ENCODE results near the gene ACSS3. TPM values are rescaled to one million over a fixed set of nuclear protein-coding genes. Genes with fewer than 3 reads are reported as not detected.

Gene ACSS3
- total and polyA plus RNA-seq, 10 of the 15 experiments (the other 5 are each of a cell fraction or from before 2014, with no cell fraction given): 0.06 to 0.31 TPM; not detected in 8

- Histone ChIP-seq H4K20me1 (ENCODE audit: control insufficient read depth, insufficient read depth) (no peaks in the 10 kb centered on the region), H3K4me3 (no peak overlapping the region), H3K4me1 (ENCODE audit: control insufficient read depth, insufficient read depth, low read length) (no peaks in the 10 kb centered on the region), H3K4me2 (ENCODE audit: control insufficient read depth, insufficient read depth) (no peak overlapping the region), H2AFZ (ENCODE audit: control insufficient read depth, low read depth, low read length) (no peak overlapping the region), H3K9me3 (replicated peaks; ENCODE audit: control insufficient read depth, insufficient read depth, low read length) (no peaks in the 10 kb centered on the region), H3K9ac (ENCODE audit: control insufficient read depth, insufficient read depth, low read length) (no peak overlapping the region), H3K27me3 (replicated peaks in 1 of 2; ENCODE audit: control insufficient read depth in 2 of 2, insufficient read depth in 2 of 2, low read length in 1 of 2) (no peaks in the 10 kb centered on the region), H3K79me2 (ENCODE audit: control insufficient read depth, insufficient read depth, low read length) (no peaks in the 10 kb centered on the region), H3K36me3 (ENCODE audit: control insufficient read depth in 2 of 2, insufficient read depth in 2 of 2, low read length in 1 of 2) (no peaks in the 10 kb centered on the region), H3K27ac (ENCODE audit: control insufficient read depth, insufficient read depth) (no peak overlapping the region)
- in situ Hi-C loops (cut with MboI) (no loop called here), intact Hi-C loops (cut with micrococcal nuclease; ENCODE audit: unreplicated experiment) (no loop called here)
- ATAC-seq (no peak), DNase-seq (ENCODE audit: low read depth, low spot score) (no peak), FAIRE-seq (no peak)
- TF ChIP-seq SIN3A (IDR thresholded peaks at IDR 0.05; ENCODE audit: low read depth, low read length): no peak
- no peak for TF ChIP-seq NBN (IDR thresholded peaks at IDR 0.05)
- TF ChIP-seq EGR1 (IDR thresholded peaks at IDR 0.05; ENCODE audit: borderline replicate concordance in 1 of 2, low read depth in 2 of 2, low read length in 2 of 2): no peak
- no peak for TF ChIP-seq IKZF2 (IDR thresholded peaks at IDR 0.05)
- TF ChIP-seq, protein P1, sequence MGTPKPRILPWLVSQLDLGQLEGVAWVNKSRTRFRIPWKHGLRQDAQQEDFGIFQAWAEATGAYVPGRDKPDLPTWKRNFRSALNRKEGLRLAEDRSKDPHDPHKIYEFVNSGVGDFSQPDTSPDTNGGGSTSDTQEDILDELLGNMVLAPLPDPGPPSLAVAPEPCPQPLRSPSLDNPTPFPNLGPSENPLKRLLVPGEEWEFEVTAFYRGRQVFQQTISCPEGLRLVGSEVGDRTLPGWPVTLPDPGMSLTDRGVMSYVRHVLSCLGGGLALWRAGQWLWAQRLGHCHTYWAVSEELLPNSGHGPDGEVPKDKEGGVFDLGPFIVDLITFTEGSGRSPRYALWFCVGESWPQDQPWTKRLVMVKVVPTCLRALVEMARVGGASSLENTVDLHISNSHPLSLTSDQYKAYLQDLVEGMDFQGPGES (IDR thresholded peaks at IDR 0.05): no peak
- TF ChIP-seq WRNIP1 (IDR thresholded peaks at IDR 0.05; ENCODE audit: borderline replicate concordance, low read depth, low read length): no peak
- TF ChIP-seq POLR2AphosphoS2 (IDR thresholded peaks at IDR 0.05; ENCODE audit: low read depth, low read length): no peak
- no peak for TF ChIP-seq BMI1 (IDR thresholded peaks at IDR 0.05; ENCODE audit: borderline replicate concordance)
- no peak for TF ChIP-seq STAT3 (IDR thresholded peaks at IDR 0.05; ENCODE audit: low read depth, low read length)
- no peak for TF ChIP-seq SRF (IDR thresholded peaks at IDR 0.05; ENCODE audit: low read depth in 2 of 2, low read length in 2 of 2)
- TF ChIP-seq DPF2 (IDR thresholded peaks at IDR 0.05): no peak
- no peak for TF ChIP-seq KAT2A (conservative IDR thresholded peaks at IDR 0.05; ENCODE audit: control insufficient read depth, low read depth, low read length)
- no peak for TF ChIP-seq CREB1 (IDR thresholded peaks at IDR 0.05; ENCODE audit: low read depth)
- no peak for TF ChIP-seq MEF2B (IDR thresholded peaks at IDR 0.05; ENCODE audit: partially characterized antibody, poor library complexity, severe bottlenecking)
- TF ChIP-seq ZNF217 (IDR thresholded peaks at IDR 0.05): no peak
- TF ChIP-seq, protein P2, sequence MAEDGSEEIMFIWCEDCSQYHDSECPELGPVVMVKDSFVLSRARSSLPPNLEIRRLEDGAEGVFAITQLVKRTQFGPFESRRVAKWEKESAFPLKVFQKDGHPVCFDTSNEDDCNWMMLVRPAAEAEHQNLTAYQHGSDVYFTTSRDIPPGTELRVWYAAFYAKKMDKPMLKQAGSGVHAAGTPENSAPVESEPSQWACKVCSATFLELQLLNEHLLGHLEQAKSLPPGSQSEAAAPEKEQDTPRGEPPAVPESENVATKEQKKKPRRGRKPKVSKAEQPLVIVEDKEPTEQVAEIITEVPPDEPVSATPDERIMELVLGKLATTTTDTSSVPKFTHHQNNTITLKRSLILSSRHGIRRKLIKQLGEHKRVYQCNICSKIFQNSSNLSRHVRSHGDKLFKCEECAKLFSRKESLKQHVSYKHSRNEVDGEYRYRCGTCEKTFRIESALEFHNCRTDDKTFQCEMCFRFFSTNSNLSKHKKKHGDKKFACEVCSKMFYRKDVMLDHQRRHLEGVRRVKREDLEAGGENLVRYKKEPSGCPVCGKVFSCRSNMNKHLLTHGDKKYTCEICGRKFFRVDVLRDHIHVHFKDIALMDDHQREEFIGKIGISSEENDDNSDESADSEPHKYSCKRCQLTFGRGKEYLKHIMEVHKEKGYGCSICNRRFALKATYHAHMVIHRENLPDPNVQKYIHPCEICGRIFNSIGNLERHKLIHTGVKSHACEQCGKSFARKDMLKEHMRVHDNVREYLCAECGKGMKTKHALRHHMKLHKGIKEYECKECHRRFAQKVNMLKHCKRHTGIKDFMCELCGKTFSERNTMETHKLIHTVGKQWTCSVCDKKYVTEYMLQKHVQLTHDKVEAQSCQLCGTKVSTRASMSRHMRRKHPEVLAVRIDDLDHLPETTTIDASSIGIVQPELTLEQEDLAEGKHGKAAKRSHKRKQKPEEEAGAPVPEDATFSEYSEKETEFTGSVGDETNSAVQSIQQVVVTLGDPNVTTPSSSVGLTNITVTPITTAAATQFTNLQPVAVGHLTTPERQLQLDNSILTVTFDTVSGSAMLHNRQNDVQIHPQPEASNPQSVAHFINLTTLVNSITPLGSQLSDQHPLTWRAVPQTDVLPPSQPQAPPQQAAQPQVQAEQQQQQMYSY (CRISPR knock-in tag; IDR thresholded peaks at IDR 0.05): no peak
- no peak for TF ChIP-seq CBX3 (IDR thresholded peaks at IDR 0.05; ENCODE audit: borderline replicate concordance, low read depth)
- no peak for TF ChIP-seq NR2F1 (conservative IDR thresholded peaks at IDR 0.05)
- no peak for TF ChIP-seq NFYA (IDR thresholded peaks at IDR 0.05; ENCODE audit: borderline replicate concordance, low read depth, low read length)
- no TSS peak for BruUV-seq (replicated peaks)
- SMC1A ChIA-PET (ENCODE audit: uncharacterized antibody, unreplicated experiment): no interaction called here
- RAD21 ChIA-PET (ENCODE audit: unreplicated experiment): no interaction called here
- POLR2A ChIA-PET: no interaction called here
- WGBS (ENCODE audit: insufficient coverage, insufficient replicate concordance, low lambda C conversion rate, missing lambda C conversion rate): 32% methylated on average over 3 of the region's 3 CpGs
- CTCF ChIA-PET: no interaction called here
Observed at GRCh38 chr12:81252228-81252627, 174.3 kb downstream of the ACSS3 start.
